GM12872 (cell line): ENCODE measurements around the gene DDB1.

Experiments
- CTCF ChIP-seq: IDR thresholded peaks from 3 replicates; pipeline ENCODE4 v1.5.1; 2011; ENCODE audit warnings: low read depth, mild to moderate bottlenecking, low read length, moderate library complexity; ENCODE audit not compliant: insufficient read depth

DDB1 gene

GRCh38 chr11:61315260-61315659 lies 17.6 kb downstream of the DDB1 start:
- no peak for TF ChIP-seq CTCF

DNA sequence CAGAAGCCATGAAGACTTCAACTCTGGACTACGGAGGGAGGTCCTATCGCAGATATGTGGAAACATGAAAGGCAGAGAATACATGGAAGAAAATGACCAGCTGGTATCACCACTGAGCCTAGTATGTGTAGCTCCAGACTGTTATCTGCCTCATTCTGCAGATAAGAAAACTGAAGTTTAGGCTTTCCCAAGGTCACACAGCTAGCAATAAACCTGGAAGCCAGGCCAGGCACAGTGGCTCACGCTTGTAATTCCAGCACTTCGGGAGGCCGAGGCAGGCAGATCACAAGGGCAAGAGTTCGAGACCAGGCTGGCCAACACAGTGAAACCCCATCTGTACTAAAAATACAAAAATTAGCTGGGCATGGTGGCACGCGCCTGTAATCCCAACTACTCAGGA lies 22.2 kb downstream of the DDB1 start:
- no peak for TF ChIP-seq CTCF

DNA sequence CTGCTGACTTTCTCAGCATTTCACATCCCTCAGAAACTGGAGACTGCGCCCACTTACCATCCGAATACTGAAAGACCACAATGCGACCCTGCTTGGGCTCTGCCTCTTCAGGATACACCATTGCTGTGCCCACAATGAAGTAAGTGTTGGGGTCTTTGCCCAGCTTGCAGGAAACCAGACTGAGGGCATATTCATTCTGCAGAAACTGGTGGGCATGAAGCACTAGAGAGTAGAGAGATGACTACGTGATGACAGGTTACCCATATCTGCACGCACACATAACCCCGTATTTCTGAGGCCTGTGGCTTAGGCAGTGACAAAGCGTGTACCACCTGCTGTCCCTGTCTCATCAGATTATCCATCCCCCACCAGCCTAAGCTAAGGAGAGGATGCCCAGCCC lies 23.2 kb downstream of the DDB1 start:
- TF ChIP-seq CTCF = no peak

DNA sequence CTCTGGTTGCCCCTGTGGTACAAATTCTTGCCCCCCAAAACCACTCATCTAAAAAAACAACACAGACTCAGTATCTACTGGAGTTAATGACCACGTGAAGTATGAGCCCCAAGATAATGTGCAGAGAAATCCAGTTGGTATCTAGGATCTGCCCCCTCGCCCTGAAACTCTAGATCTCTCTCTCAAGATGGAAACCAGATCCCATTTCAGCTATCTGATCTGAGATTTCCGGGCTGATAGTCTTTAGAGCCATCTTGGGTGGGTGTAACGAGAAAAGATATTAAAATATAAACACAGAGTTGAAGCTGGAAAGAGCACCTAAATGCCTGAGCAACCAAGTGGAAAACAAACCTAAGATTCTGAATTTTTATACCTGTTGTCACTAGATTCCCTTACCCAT lies 23.8 kb downstream of the DDB1 start:
- TF ChIP-seq CTCF = no peak

DNA sequence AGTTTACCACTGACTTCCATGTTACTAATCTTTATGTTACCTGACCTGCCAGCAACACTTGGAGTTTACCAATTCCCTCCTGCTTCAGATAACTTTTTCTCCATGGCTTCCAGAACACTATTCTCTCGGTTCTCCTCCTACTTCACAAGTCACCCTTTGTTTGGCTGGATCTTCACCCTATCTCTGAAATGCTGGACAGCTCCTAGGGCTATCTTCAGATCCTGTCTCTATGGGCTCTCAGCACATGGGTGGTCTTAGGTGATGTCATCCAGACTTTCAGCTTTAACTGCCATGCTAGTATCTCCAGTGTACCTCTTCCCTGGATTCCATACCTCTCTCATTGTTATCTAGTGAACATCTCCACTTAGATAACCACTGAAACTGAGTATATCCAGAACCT lies 25.6 kb downstream of the DDB1 start:
- TF ChIP-seq CTCF = no peak

- TF ChIP-seq CTCF = no peak
Observed at GRCh38 chr11:61306221-61306620, 26.7 kb downstream of the DDB1 start.

GRCh38 chr11:61305417-61305816 lies 27.5 kb downstream of the DDB1 start:
- no peak for TF ChIP-seq CTCF

- TF ChIP-seq CTCF = no peak
Observed at GRCh38 chr11:61303725-61304124, 29.2 kb downstream of the DDB1 start.
